H9 (cell line): ENCODE data around the gene MYOM1. TPM values are rescaled to one million over a fixed set of nuclear protein-coding genes. Genes with fewer than 3 reads are reported as not detected.
"Not testable (repeated sequence)": the region's sequence is repeated elsewhere in the genome, so short reads cannot be mapped to it uniquely, and the experiment has no call there.

Source experiments
- DNase-seq: peaks from one replicate; pipeline ENCODE4 v3.0.0-alpha.2; 2017
- H2AFZ ChIP-seq: one replicate; pipeline ENCODE4 v1.6.1; 2013; ENCODE audit warnings: mild to moderate bottlenecking, low read length, control low read depth, moderate library complexity
- H2AK5ac ChIP-seq: 2 replicates; pipeline ENCODE4 v1.6.1; 2013; ENCODE audit warnings: low read length, control low read depth, mixed read lengths; ENCODE audit not compliant: insufficient read length
- H2BK120ac ChIP-seq: one replicate; pipeline ENCODE4 v1.6.1; 2013; ENCODE audit warnings: low read depth, mild to moderate bottlenecking, low read length, control low read depth, inconsistent platforms; ENCODE audit not compliant: poor library complexity, severe bottlenecking
- H2BK12ac ChIP-seq: 2 replicates; pipeline ENCODE4 v1.6.1; 2013; ENCODE audit warnings: low read length, control low read depth, mixed read lengths, low read depth; ENCODE audit not compliant: insufficient read length
- H2BK15ac ChIP-seq: 2 replicates; pipeline ENCODE4 v1.6.1; 2013; ENCODE audit warnings: low read depth, low read length, control low read depth
- H2BK20ac ChIP-seq: one replicate; pipeline ENCODE4 v1.6.1; 2013; ENCODE audit warnings: low read depth, mild to moderate bottlenecking, low read length, control low read depth, inconsistent platforms; ENCODE audit not compliant: poor library complexity, severe bottlenecking
- H2BK5ac ChIP-seq: 2 replicates; pipeline ENCODE4 v1.6.1; 2013; ENCODE audit warnings: low read length, control low read depth, mixed read lengths; ENCODE audit not compliant: insufficient read length
- H3K14ac ChIP-seq: 2 replicates; pipeline ENCODE4 v1.6.1; 2013; ENCODE audit warnings: low read length, control low read depth; ENCODE audit not compliant: insufficient read depth
- H3K18ac ChIP-seq: 2 replicates; pipeline ENCODE4 v1.6.1; 2013; ENCODE audit warnings: low read depth, mild to moderate bottlenecking, mixed read lengths, low read length, control low read depth; ENCODE audit not compliant: insufficient read length
- H3K23ac ChIP-seq: 2 replicates; pipeline ENCODE4 v1.6.1; 2013; ENCODE audit warnings: low read length, control low read depth, mixed read lengths, low read depth; ENCODE audit not compliant: insufficient read length
- H3K23me2 ChIP-seq: 2 replicates; pipeline ENCODE4 v1.6.1; 2013; ENCODE audit warnings: low read depth, mild to moderate bottlenecking, mixed read lengths, low read length, control low read depth; ENCODE audit not compliant: insufficient read length, poor library complexity, severe bottlenecking
- H3K27ac ChIP-seq: 2 replicates; pipeline ENCODE4 v1.5.1; 2013; ENCODE audit warnings: low read length, control low read depth, mixed read lengths, low read depth; ENCODE audit not compliant: insufficient read length
- H3K27me3 ChIP-seq: 2 replicates; pipeline ENCODE4 v1.6.1; 2013; ENCODE audit warnings: low read length, control low read depth, inconsistent platforms; ENCODE audit not compliant: insufficient read depth
- H3K4ac ChIP-seq: 2 replicates; pipeline ENCODE4 v1.6.1; 2013; ENCODE audit warnings: low read depth, mild to moderate bottlenecking, control low read depth, inconsistent platforms, low read length, moderate library complexity
- H3K4me1 ChIP-seq: 2 replicates; pipeline ENCODE4 v1.6.1; 2013; ENCODE audit warnings: low read length, control low read depth, inconsistent platforms; ENCODE audit not compliant: insufficient read depth
- H3K4me2 ChIP-seq: 2 replicates; pipeline ENCODE4 v1.6.1; 2013; ENCODE audit warnings: low read length, control low read depth, mixed read lengths; ENCODE audit not compliant: insufficient read length, insufficient read depth
- H3K56ac ChIP-seq: 2 replicates; pipeline ENCODE4 v1.6.1; 2013; ENCODE audit warnings: low read depth, mild to moderate bottlenecking, mixed read lengths, low read length, control low read depth; ENCODE audit not compliant: insufficient read length
- H3K79me1 ChIP-seq: 2 replicates; pipeline ENCODE4 v1.6.1; 2013; ENCODE audit warnings: low read depth, mild to moderate bottlenecking, moderate library complexity, low read length, control low read depth, inconsistent platforms; ENCODE audit not compliant: insufficient read depth, poor library complexity, severe bottlenecking
- H3K79me2 ChIP-seq: 2 replicates; pipeline ENCODE4 v1.6.1; 2013; ENCODE audit warnings: low read length, control low read depth, inconsistent platforms; ENCODE audit not compliant: insufficient read depth
- H3K9ac ChIP-seq: 2 replicates; pipeline ENCODE4 v1.6.1; 2013; ENCODE audit warnings: low read length, control low read depth, mixed read lengths; ENCODE audit not compliant: insufficient read length; ENCODE audit errors: extremely low read depth
- H3K9me3 ChIP-seq: one replicate; pipeline ENCODE4 v1.6.1; 2013; ENCODE audit warnings: low read depth, low read length, inconsistent platforms; ENCODE audit not compliant: control insufficient read depth
- H3T11ph ChIP-seq: one replicate; pipeline ENCODE4 v1.6.1; 2013; ENCODE audit warnings: mild to moderate bottlenecking, low read length, control low read depth, inconsistent platforms
- H4K20me1 ChIP-seq: one replicate; pipeline ENCODE4 v1.6.1; 2013; ENCODE audit not compliant: control insufficient read depth, insufficient read length, insufficient read depth
- H4K5ac ChIP-seq: 2 replicates; pipeline ENCODE4 v1.6.1; 2013; ENCODE audit warnings: low read depth, mild to moderate bottlenecking, mixed read lengths, low read length, control low read depth; ENCODE audit not compliant: insufficient read length
- H4K8ac ChIP-seq: replicated peaks from 2 replicates; pipeline ENCODE4 v1.6.1; 2013; ENCODE audit warnings: low read length, control low read depth, mixed read lengths, low read depth; ENCODE audit not compliant: insufficient read length
- H4K91ac ChIP-seq: 2 replicates; pipeline ENCODE4 v1.6.1; 2013; ENCODE audit warnings: low read depth, mild to moderate bottlenecking, moderate library complexity, mixed read lengths, low read length, control low read depth; ENCODE audit not compliant: insufficient read length
- H3K27ac Mint-ChIP-seq, 3 experiments: 2 replicates in 2 of 3; 3 replicates in 1 of 3; pipeline ENCODE4 v1.8.0; 2020 to 2021; ENCODE audit warnings: mixed read lengths in 3 of 3, mild to moderate bottlenecking in 1 of 3, moderate library complexity in 1 of 3
- H3K27me3 Mint-ChIP-seq: 2 replicates; pipeline ENCODE4 v1.8.0; 2021; ENCODE audit warnings: low read depth, mild to moderate bottlenecking, moderate library complexity, mixed read lengths
- H3K36me3 Mint-ChIP-seq, 3 experiments: 2 replicates in 2 of 3; 3 replicates in 1 of 3; pipeline ENCODE4 v1.8.0; 2020 to 2021; ENCODE audit warnings: low read depth in 3 of 3, mixed read lengths in 3 of 3; ENCODE audit not compliant: insufficient read depth in 1 of 3
- H3K4me1 Mint-ChIP-seq, 2 experiments: 2 replicates each; pipeline ENCODE4 v1.8.0; 2020; ENCODE audit warnings: mixed read lengths in 2 of 2
- H3K4me3 Mint-ChIP-seq, 2 experiments: 2 replicates in 1 of 2; 3 replicates in 1 of 2; pipeline ENCODE4 v1.8.0; 2020 to 2021; ENCODE audit warnings: mild to moderate bottlenecking in 2 of 2, mixed read lengths in 2 of 2, moderate library complexity in 1 of 2
- H3K9me3 Mint-ChIP-seq, 2 experiments: 2 replicates in 1 of 2; 3 replicates in 1 of 2; pipeline ENCODE4 v1.8.0; 2020; ENCODE audit warnings: mild to moderate bottlenecking in 2 of 2, mixed read lengths in 2 of 2, moderate library complexity in 1 of 2
- WGBS: extraction: QIAGEN DNeasy Blood & Tissue Kit; methylation state at CpG from one replicate; pipeline ENCODE4 v1.1.7; 2013; ENCODE audit warnings: missing lambda C conversion rate, low lambda C conversion rate, mixed read lengths; ENCODE audit not compliant: insufficient read length; ENCODE audit errors: extremely low coverage; 5-methylcytosine and 5-hydroxymethylcytosine counted together
- total RNA-seq: library from RNA; stranded (reverse); gene quantifications from 2 replicates; pipeline ENCODE4 v1.2.1, GENCODE V29; 2021
- TF ChIP-seq, protein P1 (sequence below): fragments of 200-600 bp; sonication (generic); conservative IDR thresholded peaks from 3 replicates; pipeline ENCODE4 v1.8.0; 2021; ENCODE audit warnings: antibody characterized with exemption, mild to moderate bottlenecking

Gene MYOM1
- total RNA-seq, 1 experiment from 2014 or later: 0.17 TPM

DNA sequence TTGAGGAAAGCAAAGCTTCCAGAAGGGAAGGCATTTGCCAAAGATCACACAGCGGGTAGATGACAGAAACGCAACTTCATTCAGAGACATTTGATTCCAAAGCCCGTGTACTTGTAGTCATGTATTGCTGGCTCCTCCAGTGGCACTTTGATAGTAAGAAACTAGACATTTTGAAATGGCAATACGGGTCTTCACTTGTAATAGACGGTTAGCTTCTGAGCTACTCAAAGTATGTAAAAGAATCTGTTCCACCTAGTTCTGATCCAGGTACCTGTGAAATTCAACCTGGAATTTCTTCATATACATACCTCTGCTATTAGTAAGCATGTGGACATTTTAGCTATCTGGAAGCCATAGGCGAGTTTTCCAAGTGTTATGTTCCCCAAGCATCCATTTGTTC is 1.7 kb upstream of the MYOM1 start:
- no peak overlapping the region for H2BK5ac ChIP-seq
- H2BK15ac ChIP-seq: no peak overlapping the region
- Mint-ChIP-seq H3K4me1 (peaks cover 13 to 18% of the 10 kb centered on the region in 2 experiments), H3K4me3 (no peak overlapping the region), H3K27me3 (no peaks in the 10 kb centered on the region), H3K36me3 (no peaks in the 10 kb centered on the region; a peak in 1 of 7 replicates), H3K9me3 (no peaks in the 10 kb centered on the region), H3K27ac (peak overlapping the region in 1 of 3 experiments; percentile 63; a peak in 2 of 7 replicates)
- H2AFZ ChIP-seq: no peak overlapping the region
- no peak overlapping the region for H3K27ac ChIP-seq
- H3K23me2 ChIP-seq: no peaks in the 10 kb centered on the region
- H4K8ac ChIP-seq: no peak overlapping the region
- no peak overlapping the region for H3K14ac ChIP-seq
- no peak overlapping the region for H3K23ac ChIP-seq
- no peak overlapping the region for H2BK120ac ChIP-seq
- no peak overlapping the region for H3K9ac ChIP-seq
- H3K4me2 ChIP-seq: no peak overlapping the region
- no peak overlapping the region for H3K18ac ChIP-seq
- no peaks in the 10 kb centered on the region for H4K20me1 ChIP-seq
- H3K79me2 ChIP-seq: no peaks in the 10 kb centered on the region
- H2BK20ac ChIP-seq: no peak overlapping the region
- H4K91ac ChIP-seq: no peak overlapping the region
- TF ChIP-seq, protein P1, sequence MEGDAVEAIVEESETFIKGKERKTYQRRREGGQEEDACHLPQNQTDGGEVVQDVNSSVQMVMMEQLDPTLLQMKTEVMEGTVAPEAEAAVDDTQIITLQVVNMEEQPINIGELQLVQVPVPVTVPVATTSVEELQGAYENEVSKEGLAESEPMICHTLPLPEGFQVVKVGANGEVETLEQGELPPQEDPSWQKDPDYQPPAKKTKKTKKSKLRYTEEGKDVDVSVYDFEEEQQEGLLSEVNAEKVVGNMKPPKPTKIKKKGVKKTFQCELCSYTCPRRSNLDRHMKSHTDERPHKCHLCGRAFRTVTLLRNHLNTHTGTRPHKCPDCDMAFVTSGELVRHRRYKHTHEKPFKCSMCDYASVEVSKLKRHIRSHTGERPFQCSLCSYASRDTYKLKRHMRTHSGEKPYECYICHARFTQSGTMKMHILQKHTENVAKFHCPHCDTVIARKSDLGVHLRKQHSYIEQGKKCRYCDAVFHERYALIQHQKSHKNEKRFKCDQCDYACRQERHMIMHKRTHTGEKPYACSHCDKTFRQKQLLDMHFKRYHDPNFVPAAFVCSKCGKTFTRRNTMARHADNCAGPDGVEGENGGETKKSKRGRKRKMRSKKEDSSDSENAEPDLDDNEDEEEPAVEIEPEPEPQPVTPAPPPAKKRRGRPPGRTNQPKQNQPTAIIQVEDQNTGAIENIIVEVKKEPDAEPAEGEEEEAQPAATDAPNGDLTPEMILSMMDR: no peak
- no peaks in the 10 kb centered on the region for H3K27me3 ChIP-seq
- H4K5ac ChIP-seq: no peak overlapping the region
- WGBS: no CpG with 5 or more reads among the region's 6 CpGs
- H3T11ph ChIP-seq: no peak overlapping the region
- H2AK5ac ChIP-seq: no peak overlapping the region
- no peak overlapping the region for H2BK12ac ChIP-seq
- no peak overlapping the region for H3K4ac ChIP-seq
- no peak for DNase-seq
- no peaks in the 10 kb centered on the region for H3K79me1 ChIP-seq
- no peak overlapping the region for H3K56ac ChIP-seq
- H3K9me3 ChIP-seq: no peaks in the 10 kb centered on the region
- H3K4me1 ChIP-seq: peaks cover 2% of the 10 kb centered on the region; the same call in 1 of the 2 replicates

DNA sequence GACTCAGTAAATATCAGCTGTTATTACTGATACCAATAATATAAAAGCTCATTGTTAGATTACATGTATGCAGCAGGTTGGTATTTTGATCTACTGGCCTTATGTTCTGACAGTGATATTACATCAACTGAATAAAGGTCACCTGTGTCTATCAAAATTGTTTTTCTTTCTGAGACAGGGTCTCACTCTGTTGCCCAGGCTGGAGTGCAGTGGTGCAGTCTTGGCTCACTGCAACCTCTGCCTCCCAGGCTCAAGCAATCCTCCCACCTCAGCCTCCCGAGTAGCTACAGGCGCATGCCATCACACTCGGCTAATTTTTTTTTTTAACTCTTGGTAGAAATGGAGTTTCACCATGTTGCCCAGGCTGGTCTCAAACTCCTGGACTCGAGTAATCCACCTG is 1.1 kb upstream of the MYOM1 start:
- not testable (repeated sequence) for H2AFZ ChIP-seq, H3K4me2 ChIP-seq, H4K20me1 ChIP-seq, H3K4me3 Mint-ChIP-seq, H2BK20ac ChIP-seq, H2BK15ac ChIP-seq, H2AK5ac ChIP-seq, H3K79me2 ChIP-seq, H2BK120ac ChIP-seq, H3K18ac ChIP-seq, H3K9me3 ChIP-seq, H3K27ac ChIP-seq, H3T11ph ChIP-seq, H4K91ac ChIP-seq, H4K8ac ChIP-seq, H2BK5ac ChIP-seq, H3K23ac ChIP-seq, H3K56ac ChIP-seq, H3K27ac Mint-ChIP-seq, H3K14ac ChIP-seq, H3K79me1 ChIP-seq, DNase-seq, H3K4me1 ChIP-seq, H3K9ac ChIP-seq, H3K4ac ChIP-seq, H3K36me3 Mint-ChIP-seq, H3K9me3 Mint-ChIP-seq, H3K27me3 ChIP-seq, H2BK12ac ChIP-seq, H3K23me2 ChIP-seq, H4K5ac ChIP-seq, H3K27me3 Mint-ChIP-seq
- peaks cover 10 to 18% of the 10 kb centered on the region in 2 experiments for H3K4me1 Mint-ChIP-seq
- no CpG with 5 or more reads among the region's 4 CpGs for WGBS
